ENCODE data around the gene VPS35L.

- TF ChIP-seq CTCF (IDR thresholded peaks at IDR 0.05; ENCODE audit: insufficient read depth, low read depth, low read length) (no peak), EZH2 (IDR thresholded peaks at IDR 0.05; ENCODE audit: insufficient read depth, low read length) (no peak)
Measured at GRCh38 chr16:19717741-19718623, 162.5 kb downstream of the VPS35L start, which contains the start of the genes IQCK and KNOP1.

All from astrocyte (in vitro differentiated cells and primary cell).